Prostate gland (tissue), 2 donors: ENCODE results near the gene TESK1.

ENCODE experiments used
- CTCF ChIP-seq, 4 experiments: fragments of 200-600 bp in 2 of 4; fragments of 450-650 bp in 2 of 4; sonication (generic) in 2 of 4; IDR thresholded peaks; 1 replicate in 3 of 4; 2 replicates in 1 of 4; pipeline ENCODE4 v1.5.1; 2016 to 2019; ENCODE audit warnings: antibody characterized with exemption in 4 of 4, mild to moderate bottlenecking in 2 of 4, moderate library complexity in 2 of 4
- POLR2AphosphoS5 ChIP-seq: sonication (generic); formaldehyde crosslinking; IDR thresholded peaks from one replicate; pipeline ENCODE4 v1.6.1; 2017; ENCODE audit warnings: antibody characterized with exemption

- TF ChIP-seq POLR2AphosphoS5: no peak
- no peak for TF ChIP-seq CTCF (IDR thresholded peaks at IDR 0.05)
Observed at GRCh38 chr9:35599763-35600604, 5.1 kb upstream of the TESK1 start.
